Suppressor macrophage treated with lipopolysaccharide for 1 hour (primary cell): ENCODE data around the gene C21orf58.

Experiments used
- DNase-seq, 3 donors: peaks; one replicate each; pipeline ENCODE4 v3.0.0-alpha.2; 2020 to 2022

The C21orf58 gene

GRCh38 chr21:46254208-46254975 is 69.3 kb downstream of the C21orf58 start:
- peak in 1 of 3 donors; percentile 34 for DNase-seq

DNA sequence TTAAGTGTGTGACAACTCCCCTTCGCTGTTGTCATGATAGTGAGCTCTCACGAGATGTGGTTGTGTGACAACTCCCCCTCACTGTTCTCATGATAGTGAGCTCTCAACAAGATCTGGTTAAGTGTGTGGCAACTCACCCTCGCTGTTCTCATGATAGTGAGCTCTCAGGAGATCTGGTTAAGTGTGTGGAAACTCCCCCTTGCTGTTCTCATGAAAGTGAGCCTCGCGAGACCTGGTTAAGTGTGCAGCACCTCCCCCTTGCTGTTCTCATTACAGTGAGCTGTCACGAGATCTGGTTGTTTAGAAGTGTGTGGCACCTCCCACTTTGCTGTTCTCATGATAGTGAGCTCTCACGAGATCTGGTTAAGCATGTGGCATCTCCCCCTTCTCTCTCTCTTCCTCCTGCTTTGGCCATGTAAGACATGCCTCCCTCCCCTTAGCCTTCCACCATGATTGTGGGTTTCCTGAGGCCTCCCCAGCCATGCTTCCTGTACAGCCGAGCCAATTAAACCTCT is 70.0 kb downstream of the C21orf58 start:
- DNase-seq, result peak; percentile 12 to 33 (median 15)

- no peak for DNase-seq
Measured at GRCh38 chr21:46252840-46253239, 70.8 kb downstream of the C21orf58 start.
